ENCODE measurements around the gene ZFHX3. TPM values are rescaled to one million over a fixed set of nuclear protein-coding genes. Genes with fewer than 3 reads are reported as not detected.

Gene ZFHX3
- total and polyA plus RNA-seq, 2 of the 8 experiments (the other 6 are each of a cell fraction or from before 2014, with no cell fraction given) = 0.08 to 0.99 TPM

DNA sequence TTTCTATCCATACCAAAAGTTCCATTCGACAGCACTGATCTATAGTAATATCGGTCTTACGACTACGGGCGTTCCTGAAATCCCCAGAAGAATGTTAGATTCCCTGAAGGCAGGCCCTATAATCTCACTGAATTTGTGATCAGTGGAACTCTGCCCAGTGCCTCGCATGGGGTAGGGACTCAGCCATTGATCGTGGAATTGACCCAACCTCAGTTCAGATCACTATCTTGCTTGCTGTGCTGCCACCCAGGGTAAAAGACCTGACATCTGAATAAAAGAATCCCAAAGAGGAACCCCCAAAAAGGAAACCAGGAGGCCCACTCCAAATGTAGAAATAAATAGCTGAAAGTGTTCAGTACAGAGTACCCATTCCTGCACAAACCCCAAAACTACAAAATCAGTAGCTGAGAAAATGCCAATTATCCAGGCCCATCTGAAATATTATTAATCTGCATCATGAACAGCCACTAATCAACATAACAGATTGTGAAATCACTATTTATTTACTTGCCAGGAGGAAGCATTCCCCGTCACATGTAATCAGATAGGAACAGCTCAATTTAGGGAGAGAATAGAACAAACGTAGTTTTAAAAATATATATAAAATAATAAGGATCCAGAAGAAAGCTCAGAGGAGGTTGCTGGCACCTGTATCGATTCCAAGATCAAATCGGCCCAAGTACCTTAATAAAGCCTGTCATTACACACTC, 221.9 kb downstream of the ZFHX3 start:
- Histone ChIP-seq H2BK20ac (ENCODE audit: low read length) (no peak overlapping the region), H3K14ac (ENCODE audit: insufficient read length) (no peak overlapping the region), H2AK5ac (ENCODE audit: low read depth, low read length) (no peak overlapping the region), H3K4me3 (ENCODE audit: extremely low read depth in 1 of 4, insufficient read depth in 2 of 4, low read depth in 3 of 4, low read length in 4 of 4) (no peak overlapping the region), H2AFZ (ENCODE audit: low read length) (no peak overlapping the region), H3K4me1 (replicated peaks in 1 of 4; ENCODE audit: control insufficient read depth in 3 of 4, insufficient read depth in 4 of 4, low read length in 3 of 4) (no peaks in the 10 kb centered on the region), H3K18ac (ENCODE audit: extremely low read depth, low read length) (no peak overlapping the region), H3K4ac (replicated peaks; ENCODE audit: insufficient read length, low read depth, low read length) (no peak overlapping the region), H3K9me3 (ENCODE audit: insufficient read depth in 2 of 2, low read depth in 1 of 2, low read length in 1 of 2) (no peaks in the 10 kb centered on the region), H4K5ac (ENCODE audit: insufficient read length, low read depth, low read length) (no peak overlapping the region), H3K79me2 (ENCODE audit: control insufficient read depth in 1 of 2, insufficient read depth in 2 of 2, low read length in 2 of 2) (no peaks in the 10 kb centered on the region), H4K91ac (replicated peaks; ENCODE audit: insufficient read length, low read length) (no peak overlapping the region), H3K4me2 (ENCODE audit: insufficient read depth in 1 of 2, low read depth in 2 of 2, low read length in 2 of 2) (no peak overlapping the region), H2BK12ac (ENCODE audit: low read depth, low read length) (no peak overlapping the region), H4K20me1 (replicated peaks in 1 of 2; ENCODE audit: control insufficient read depth in 1 of 2, insufficient read depth in 2 of 2, low read length in 2 of 2) (no peaks in the 10 kb centered on the region), H2BK15ac (ENCODE audit: low read length) (no peak overlapping the region), H3K79me1 (ENCODE audit: low read depth, low read length) (no peaks in the 10 kb centered on the region), H2BK5ac (ENCODE audit: low read depth, low read length) (no peak overlapping the region), H2BK120ac (replicated peaks; ENCODE audit: low read depth, low read length) (no peak overlapping the region), H3K9ac (replicated peaks in 1 of 4; ENCODE audit: extremely low read depth in 1 of 4, low read depth in 3 of 4, low read length in 3 of 4) (no peak overlapping the region), H3K23ac (ENCODE audit: insufficient read length) (no peak overlapping the region), H3K36me3 (ENCODE audit: control insufficient read depth in 2 of 4, insufficient read depth in 4 of 4, low read length in 3 of 4) (no peaks in the 10 kb centered on the region; a peak in 1 of 8 replicates), H4K8ac (ENCODE audit: extremely low read depth, insufficient read depth, low read length) (no peak overlapping the region), H3K56ac (replicated peaks; ENCODE audit: insufficient read length, low read depth, low read length) (no peak overlapping the region), H3K27me3 (replicated peaks in 1 of 4; ENCODE audit: control insufficient read depth in 3 of 4, extremely low read depth in 1 of 4, insufficient read depth in 3 of 4, low read length in 3 of 4) (no peaks in the 10 kb centered on the region), H3K23me2 (ENCODE audit: low read depth, low read length) (no peaks in the 10 kb centered on the region), H3K27ac (ENCODE audit: low read depth, low read length) (no peak overlapping the region)
- DNase-seq (ENCODE audit: low read depth in 1 of 2, low spot score in 2 of 2) = no peak
- ChIA-PET POLR2A (ENCODE audit: partially characterized antibody) (no interaction called here), CTCF (ENCODE audit: partially characterized antibody) (interaction anchor here (1.1 to 2.6 kb wide), 5 partner anchors 8 to 367 kb away, joined by 3 to 12 read pairs (median 5); no protein-coding TSS in a partner anchor)
- no peak for FAIRE-seq
- no peak for TF ChIP-seq TBP (IDR thresholded peaks at IDR 0.05; ENCODE audit: low read depth, low read length)
- TF ChIP-seq GABPA (IDR thresholded peaks at IDR 0.05; ENCODE audit: borderline replicate concordance, insufficient read depth, low read length) = no peak
- TF ChIP-seq TAF1 (IDR thresholded peaks at IDR 0.05; ENCODE audit: low read depth, low read length) = no peak
- TF ChIP-seq PHF8 (conservative IDR thresholded peaks at IDR 0.05; ENCODE audit: low read depth, low read length) = no peak
- TF ChIP-seq KDM4A (IDR thresholded peaks at IDR 0.05; ENCODE audit: low read depth, low read length, severe bottlenecking) = no peak
- no peak for TF ChIP-seq POLR2A (IDR thresholded peaks at IDR 0.05; ENCODE audit: control extremely low read depth in 1 of 2, low read depth in 2 of 2, low read length in 2 of 2)
- TF ChIP-seq SIX5 (IDR thresholded peaks at IDR 0.05; ENCODE audit: low read depth, low read length) = no peak
- no peak for TF ChIP-seq SAP30 (IDR thresholded peaks at IDR 0.05; ENCODE audit: insufficient read depth, insufficient replicate concordance, low read length)
- TF ChIP-seq CEBPB (IDR thresholded peaks at IDR 0.05; ENCODE audit: low read depth, low read length) = no peak
- TF ChIP-seq CBX8 (IDR thresholded peaks at IDR 0.05; ENCODE audit: borderline replicate concordance, low read depth, low read length) = no peak
- TF ChIP-seq CHD2 (IDR thresholded peaks at IDR 0.05; ENCODE audit: low read length) = no peak
- TF ChIP-seq SRF (IDR thresholded peaks at IDR 0.05; ENCODE audit: low read depth, low read length) = no peak
- 93% methylated on average over 11 of the region's 11 CpGs; no CpG with 5 or more reads in 1 of the 2 experiments for WGBS, 2 experiments (ENCODE audit: extremely low coverage in 1 of 2, insufficient coverage in 1 of 2, insufficient read length in 1 of 2, insufficient replicate concordance in 2 of 2, low coverage in 1 of 2, low lambda C conversion rate in 2 of 2, missing lambda C conversion rate in 1 of 2)
